CD4-positive, alpha-beta T cell treated with Interleukin-21 for 1 hour (primary cell): ENCODE data around the gene SORCS2.

Experiments used
- DNase-seq: peaks from one replicate; pipeline ENCODE4 v3.0.0-alpha.2; 2020

SORCS2 gene

GRCh38 chr4:7341491-7342222, 149.3 kb downstream of the SORCS2 start:
- DNase-seq: no peak

- no peak for DNase-seq
Measured at GRCh38 chr4:7342223-7343080, 150.1 kb downstream of the SORCS2 start.

GRCh38 chr4:7343081-7343655, 150.8 kb downstream of the SORCS2 start:
- DNase-seq: no peak

- no peak for DNase-seq
Measured at GRCh38 chr4:7343950-7344349, 151.6 kb downstream of the SORCS2 start.

- no peak for DNase-seq
Measured at GRCh38 chr4:7344636-7345155, 152.4 kb downstream of the SORCS2 start.

- no peak for DNase-seq
Measured at GRCh38 chr4:7347981-7348380, 155.6 kb downstream of the SORCS2 start.

GRCh38 chr4:7348946-7349900, 156.9 kb downstream of the SORCS2 start:
- no peak for DNase-seq

- no peak for DNase-seq
Measured at GRCh38 chr4:7350396-7350795, 158.1 kb downstream of the SORCS2 start.

- DNase-seq: no peak
Measured at GRCh38 chr4:7351014-7351413, 158.7 kb downstream of the SORCS2 start.

GRCh38 chr4:7352486-7352885, 160.1 kb downstream of the SORCS2 start:
- DNase-seq: no peak

GRCh38 chr4:7353046-7353790, 160.9 kb downstream of the SORCS2 start:
- no peak for DNase-seq

- DNase-seq: no peak
Measured at GRCh38 chr4:7353846-7354610, 161.7 kb downstream of the SORCS2 start.

GRCh38 chr4:7354927-7355326, 162.6 kb downstream of the SORCS2 start:
- no peak for DNase-seq

GRCh38 chr4:7355795-7356194, 163.5 kb downstream of the SORCS2 start:
- DNase-seq: no peak

GRCh38 chr4:7356667-7357310, 164.5 kb downstream of the SORCS2 start:
- DNase-seq: no peak

- DNase-seq: no peak
Measured at GRCh38 chr4:7357323-7357722, 165.0 kb downstream of the SORCS2 start.

GRCh38 chr4:7358100-7358735, 165.9 kb downstream of the SORCS2 start:
- DNase-seq: no peak

GRCh38 chr4:7359400-7360062, 167.2 kb downstream of the SORCS2 start:
- DNase-seq: no peak

GRCh38 chr4:7360806-7361205, 168.5 kb downstream of the SORCS2 start:
- no peak for DNase-seq
